ENCODE results near the gene GRAMD4.

Gene GRAMD4

DNA sequence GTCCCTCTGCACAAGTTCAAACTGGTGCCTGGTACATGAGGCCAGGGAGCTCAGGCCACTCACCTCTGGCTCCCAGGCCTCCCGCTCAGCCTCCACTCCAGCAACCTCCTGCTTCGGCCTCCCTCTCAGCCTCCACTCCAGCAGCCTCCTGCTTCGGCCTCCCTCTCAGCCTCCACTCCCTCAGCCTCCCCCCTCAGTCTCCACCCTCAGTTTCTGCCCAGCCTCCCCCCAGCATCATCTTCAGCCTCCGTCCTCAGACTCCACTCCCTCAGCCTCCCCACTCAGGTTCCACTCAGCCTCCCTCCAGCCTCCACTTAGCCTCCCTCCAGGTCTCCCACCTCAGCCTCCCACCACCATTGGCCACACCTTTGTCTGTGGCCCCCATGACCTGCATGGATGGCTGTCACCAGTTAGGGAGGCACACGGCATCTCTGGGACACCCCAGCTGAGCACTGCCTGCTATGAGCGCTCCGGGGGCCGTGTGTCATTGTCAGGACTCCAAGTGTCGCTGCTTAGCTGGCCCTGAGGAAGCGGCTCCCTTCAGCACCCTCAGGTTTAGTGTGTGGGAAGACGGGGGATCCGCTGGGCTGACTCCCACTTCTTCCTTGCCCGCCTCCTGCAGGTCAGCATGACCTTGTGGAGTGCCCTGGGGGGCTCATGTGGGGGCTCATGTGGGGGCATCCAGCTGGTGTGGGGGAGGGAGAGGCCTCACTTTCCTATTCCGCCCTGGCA, 39.0 kb downstream of the GRAMD4 start:
- DNase-seq: no peak

DNA sequence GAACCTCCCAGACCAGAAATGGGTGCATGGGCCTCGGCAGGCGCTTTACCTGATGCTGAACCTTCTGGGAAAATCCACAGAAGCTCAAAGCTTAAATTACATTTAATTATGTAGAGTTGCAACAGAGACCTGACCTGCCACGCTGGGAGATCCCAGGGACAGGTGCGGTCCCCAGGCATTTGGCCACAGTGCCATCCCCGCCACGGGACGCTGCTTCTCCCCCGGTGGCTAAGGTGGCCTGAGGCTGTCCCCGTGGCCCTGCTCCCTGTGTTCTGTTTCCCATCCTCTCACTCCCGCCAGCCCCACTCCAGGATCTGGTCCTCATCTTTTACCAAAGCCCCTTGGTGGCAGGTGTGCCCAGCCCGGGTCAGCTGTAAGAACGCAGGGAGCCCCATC, 39.6 kb downstream of the GRAMD4 start:
- no peak for DNase-seq

- DNase-seq: peak; percentile 67
These were observed 40.5 kb downstream of the GRAMD4 start for GRCh38 chr22:46660604-46661201.

DNA sequence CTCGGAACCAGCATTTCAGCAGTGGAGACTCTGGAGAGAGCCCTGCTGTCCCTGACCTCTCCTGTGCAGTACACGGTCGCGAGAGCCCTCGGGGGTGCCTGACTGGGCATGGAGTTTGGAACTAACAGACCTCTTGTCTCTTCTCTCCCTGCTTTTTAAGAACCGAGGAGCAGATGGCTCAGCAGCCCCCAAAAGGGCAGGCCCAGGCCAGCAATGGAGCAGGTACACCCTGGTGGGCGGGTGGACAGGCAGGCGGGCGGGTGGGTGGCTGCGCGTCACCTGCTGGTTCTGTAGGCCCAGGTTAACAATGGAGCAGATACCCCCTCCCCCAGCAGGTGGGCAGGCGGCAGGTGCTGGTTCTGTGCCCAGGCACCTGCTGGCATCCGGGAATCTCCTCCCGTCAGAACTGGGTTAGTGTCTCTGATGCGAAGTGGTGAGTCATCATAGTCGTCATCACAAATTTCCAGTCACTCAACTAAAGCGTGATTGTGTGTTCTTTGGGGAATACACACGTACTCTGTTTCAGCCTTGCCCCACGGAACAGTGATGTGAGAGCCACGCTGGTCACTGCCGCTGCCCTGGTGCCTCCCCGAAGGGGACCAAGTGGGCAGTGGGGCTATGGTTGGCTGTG, 41.1 kb downstream of the GRAMD4 start:
- DNase-seq: peak; percentile 92

DNA sequence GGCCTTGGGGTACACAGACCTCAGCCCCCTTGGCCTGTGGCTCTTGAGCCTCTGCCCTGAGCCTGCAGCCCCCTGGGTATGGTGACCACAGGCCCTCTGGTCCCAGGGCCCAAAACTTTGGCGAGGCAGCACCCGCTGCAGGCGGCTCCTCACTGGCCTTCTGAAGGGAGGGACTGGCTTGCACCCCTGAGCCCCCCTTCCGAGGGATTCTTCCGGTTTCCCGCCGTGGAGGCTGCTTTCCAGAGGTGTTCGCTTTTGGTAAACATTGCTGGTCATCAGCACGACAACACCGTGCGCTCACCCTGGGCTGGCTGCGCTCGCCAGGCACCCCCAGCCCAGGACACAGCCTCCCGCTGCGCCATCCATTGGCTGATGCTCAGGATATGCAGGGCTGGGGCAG, 42.0 kb downstream of the GRAMD4 start:
- no peak for DNase-seq

- no peak for DNase-seq
These were observed 42.8 kb downstream of the GRAMD4 start for GRCh38 chr22:46663001-46663400.

- no peak for DNase-seq
These were observed 43.4 kb downstream of the GRAMD4 start for GRCh38 chr22:46663436-46664100.

DNA sequence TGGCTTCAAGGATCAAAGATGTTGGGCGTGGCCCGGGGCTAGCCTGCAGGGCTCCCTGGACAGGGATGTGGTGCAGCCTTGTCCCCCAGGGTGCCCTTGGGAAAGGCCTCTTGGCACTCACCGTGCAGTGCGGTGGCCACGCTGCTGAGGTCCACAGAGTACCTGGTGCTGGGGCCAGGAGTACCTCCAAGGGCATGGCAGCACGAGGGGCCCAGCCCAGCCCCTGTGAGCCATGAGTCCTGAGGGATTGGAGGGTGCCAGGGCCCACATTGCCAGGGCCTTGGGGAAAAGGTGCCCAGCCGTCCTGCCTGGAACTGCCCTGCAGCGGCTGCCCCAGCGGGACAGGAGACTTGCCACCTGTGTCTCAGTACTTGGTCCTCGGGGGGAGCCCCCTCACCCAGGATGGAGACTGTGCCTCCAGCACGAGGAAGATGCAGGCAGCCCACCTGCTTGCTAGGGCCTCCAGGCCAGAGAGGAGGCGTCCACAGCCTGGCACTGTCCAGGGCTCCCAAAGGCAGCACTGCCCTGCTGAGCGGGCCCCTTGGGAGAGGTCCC, 44.2 kb downstream of the GRAMD4 start:
- DNase-seq: no peak

- no peak for DNase-seq
These were observed 45.0 kb downstream of the GRAMD4 start for GRCh38 chr22:46665151-46665695.

- no peak for DNase-seq
These were observed 45.6 kb downstream of the GRAMD4 start for GRCh38 chr22:46665751-46666280.

DNA sequence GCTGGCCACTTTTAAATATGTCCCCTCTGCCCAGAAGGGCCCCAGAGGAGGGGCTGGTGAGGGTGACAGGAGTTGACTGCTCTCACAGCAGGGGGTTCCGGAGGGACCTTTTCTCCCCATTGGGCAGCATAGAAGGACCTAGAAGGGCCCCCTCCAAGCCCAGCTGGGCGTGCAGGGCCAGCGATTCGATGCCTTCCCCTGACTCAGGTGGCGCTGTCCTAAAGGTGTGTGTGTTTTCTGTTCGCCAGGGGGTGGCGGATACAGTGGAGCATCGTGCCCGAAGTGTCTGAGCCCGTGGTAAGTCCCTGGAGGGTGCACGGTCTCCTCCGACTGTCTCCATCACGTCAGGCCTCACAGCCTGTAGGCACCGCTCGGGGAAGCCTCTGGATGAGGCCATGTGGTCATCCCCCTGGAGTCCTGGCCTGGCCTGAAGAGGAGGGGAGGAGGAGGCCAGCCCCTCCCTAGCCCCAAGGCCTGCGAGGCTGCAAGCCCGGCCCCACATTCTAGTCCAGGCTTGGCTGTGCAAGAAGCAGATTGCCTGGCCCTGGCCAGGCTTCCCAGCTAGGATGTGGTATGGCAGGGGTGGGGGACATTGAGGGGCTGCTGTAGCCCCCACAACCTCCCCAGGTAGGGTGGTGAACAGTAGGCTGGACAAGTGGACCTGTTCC, 46.5 kb downstream of the GRAMD4 start:
- no peak for DNase-seq

- DNase-seq: no peak
These were observed 47.0 kb downstream of the GRAMD4 start for GRCh38 chr22:46667245-46667623.

- DNase-seq: no peak
These were observed 47.9 kb downstream of the GRAMD4 start for GRCh38 chr22:46668116-46668515.

- no peak for DNase-seq
These were observed 49.0 kb downstream of the GRAMD4 start for GRCh38 chr22:46669201-46669600.

DNA sequence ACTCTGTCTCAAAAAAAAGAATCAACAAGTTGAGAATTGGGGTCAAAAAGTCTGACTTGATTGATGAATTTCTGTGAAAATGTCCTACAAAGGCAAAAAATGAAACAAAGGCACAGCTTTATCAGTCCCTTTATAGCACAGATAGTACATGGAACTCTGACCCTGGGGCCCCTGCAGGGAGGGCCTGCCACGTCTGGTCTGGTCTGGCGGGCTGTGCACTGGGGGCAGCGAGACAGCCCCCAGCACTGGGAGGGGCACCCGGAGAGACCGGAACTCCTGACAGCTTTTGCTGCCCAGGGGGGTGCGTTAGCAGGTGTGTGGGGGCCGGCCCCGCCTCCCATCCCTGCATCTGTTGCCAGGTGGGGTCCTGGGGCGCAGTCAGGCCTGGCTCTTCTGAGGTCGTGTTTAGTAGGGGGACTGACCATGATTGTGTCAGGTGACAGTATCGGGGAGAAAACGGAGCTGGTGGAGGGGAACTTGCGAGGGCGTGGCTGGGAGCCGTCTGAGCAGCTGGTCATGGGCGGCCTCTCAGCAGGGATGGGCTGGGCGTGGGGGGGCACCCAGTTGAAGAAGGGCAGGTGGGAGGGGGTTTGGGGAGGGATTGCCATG, 51.7 kb downstream of the GRAMD4 start:
- DNase-seq: no peak

DNA sequence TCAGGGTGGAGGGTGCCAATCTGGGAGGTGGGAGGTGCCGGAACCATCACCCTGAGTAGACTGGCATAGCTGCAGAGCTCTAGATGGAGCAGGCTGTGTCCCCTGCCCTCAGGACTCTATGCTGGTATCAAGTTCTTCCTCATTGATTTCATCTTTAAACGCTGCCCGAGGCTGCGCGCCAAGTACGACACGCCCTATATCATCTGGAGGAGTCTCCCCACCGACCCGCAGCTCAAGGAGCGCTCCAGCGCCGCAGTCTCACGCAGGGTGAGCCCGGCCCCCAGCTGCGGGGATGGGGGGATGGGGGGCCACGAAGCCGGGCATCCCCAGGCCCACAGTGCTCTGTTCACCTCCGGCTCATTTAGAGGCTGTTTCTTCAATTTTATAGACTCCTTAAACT, 52.5 kb downstream of the GRAMD4 start:
- DNase-seq: no peak

GRCh38 chr22:46673205-46673604, 53.0 kb downstream of the GRAMD4 start:
- no peak for DNase-seq

DNA sequence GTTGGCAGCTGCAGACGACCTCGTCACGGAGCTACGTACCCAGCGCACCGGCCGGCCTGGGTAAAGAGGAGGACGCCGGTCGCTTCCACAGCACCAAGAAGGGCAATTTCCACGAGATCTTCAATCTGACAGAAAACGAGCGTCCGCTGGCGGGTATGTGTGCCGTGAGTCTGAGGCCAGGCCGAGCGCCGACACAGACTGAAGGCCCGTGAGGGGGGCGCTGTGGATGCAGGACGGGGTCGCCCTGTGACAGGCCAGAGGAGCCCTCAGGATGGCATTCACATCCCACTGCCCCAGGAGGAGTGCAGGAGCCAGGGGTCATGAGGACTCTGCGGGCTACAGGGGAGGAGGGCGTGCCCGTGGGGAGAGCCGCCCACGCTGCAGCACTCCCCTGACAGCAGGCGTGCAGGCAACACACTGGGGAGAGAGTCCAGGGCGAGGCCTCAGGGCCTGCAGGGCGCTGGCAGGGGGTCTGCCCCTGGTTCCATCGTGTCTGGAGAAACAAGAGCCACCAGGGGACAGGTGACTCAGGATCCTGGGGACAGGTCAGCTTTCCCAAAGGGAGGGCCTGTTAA, 53.6 kb downstream of the GRAMD4 start:
- DNase-seq: no peak

DNA sequence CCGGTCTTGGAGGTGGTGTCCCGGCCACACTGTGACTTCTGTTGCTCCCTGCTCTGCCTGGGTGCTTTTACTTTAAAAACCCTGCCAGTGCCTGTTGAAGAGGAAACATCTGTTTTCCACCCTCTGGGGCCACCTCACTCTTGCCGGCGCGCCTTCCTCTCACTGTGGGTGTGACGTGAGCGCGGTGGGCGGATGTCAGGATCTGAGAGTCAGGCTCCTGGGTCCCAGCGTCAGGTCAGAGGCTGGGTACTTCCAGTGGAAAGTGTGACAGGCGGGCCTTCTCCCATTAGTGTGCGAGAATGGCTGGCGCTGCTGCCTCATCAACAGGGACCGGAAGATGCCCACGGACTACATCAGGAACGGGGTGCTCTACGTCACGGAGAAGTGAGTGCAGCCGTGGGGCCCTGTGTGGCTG, 54.2 kb downstream of the GRAMD4 start:
- no peak for DNase-seq

- DNase-seq: no peak
These were observed 54.7 kb downstream of the GRAMD4 start for GRCh38 chr22:46674906-46675305.

GRCh38 chr22:46675479-46675878, 55.3 kb downstream of the GRAMD4 start:
- no peak for DNase-seq

GRCh38 chr22:46675938-46676337, 55.8 kb downstream of the GRAMD4 start:
- no peak for DNase-seq

Data from SHP77 treated with DMSO at 0.1 percent for 48 hours (cell line).